K562 (cell line): ENCODE results near the gene ANKFN1. TPM values are rescaled to one million over a fixed set of nuclear protein-coding genes. Genes with fewer than 3 reads are reported as not detected.

Experiments used
- ATAC-seq: fragments of 200-7000 bp; cut with Tn5 transposase; 3 replicates; pipeline ENCODE4 v1.9.1; 2020; ENCODE audit warnings: moderate library complexity
- BruUV-seq: library from RNA; stranded (reverse); fragments of 400-500 nt; replicated peaks from 2 replicates; lab custom pipeline; 2021; lab: Mats Ljungman, UMichigan
- CTCF ChIA-PET: fragments of 300-600 bp; formaldehyde crosslinking; extraction: SDS; loops from one replicate; lab custom pipeline; 2021; ENCODE audit warnings: low intra/inter-chr PET ratio; lab: Yijun Ruan, JAX
- POLR2A ChIA-PET: fragments of 300-600, 350-650 bp; sonication (Branson Sonifier 250); formaldehyde crosslinking; extraction: SDS; loops from one replicate; lab custom pipeline; 2021; ENCODE audit warnings: antibody characterized with exemption, inconsistent platforms; lab: Yijun Ruan, JAX
- DNase-seq, 4 experiments: peaks; one replicate each; pipeline versions ENCODE4 v3.0.0 to v3.0.0-alpha.2; 2011 to 2018; ENCODE audit warnings: low spot score in 3 of 4, mixed read lengths in 3 of 4; ENCODE audit errors: extremely low read depth in 1 of 4
- FAIRE-seq: peaks from 2 replicates; lab custom pipeline; 2011; peaks lifted over from hg19 to GRCh38; lab: Jason Lieb, UNC
- H2AFZ ChIP-seq: 2 replicates; pipeline ENCODE4 v1.6.0; 2011; ENCODE audit warnings: low read depth, low read length, control low read depth, inconsistent platforms
- H3K27ac ChIP-seq: fragments of 200-600 bp; 3 replicates; pipeline ENCODE4 v1.8.0; 2011; ENCODE audit warnings: low read depth, mild to moderate bottlenecking, control low read depth, inconsistent platforms, low read length, moderate library complexity, mixed read lengths; ENCODE audit errors: extremely low read depth
- H3K27me3 ChIP-seq, 2 experiments: fragments of 300-600 bp in 1 of 2; 2 replicates in 1 of 2; 3 replicates in 1 of 2; pipeline versions ENCODE4 v1.6.0 to v1.8.0; 2011; ENCODE audit warnings: inconsistent platforms in 2 of 2, low read length in 2 of 2, mild to moderate bottlenecking in 1 of 2, mixed read lengths in 1 of 2, moderate library complexity in 1 of 2; ENCODE audit not compliant: control insufficient read depth in 2 of 2, insufficient read depth in 2 of 2
- H3K36me3 ChIP-seq: fragments of 300-600 bp; 3 replicates; pipeline ENCODE4 v1.8.0; 2011; ENCODE audit warnings: mild to moderate bottlenecking, low read length, inconsistent platforms; ENCODE audit not compliant: control insufficient read depth, insufficient read depth
- H3K4me1 ChIP-seq, 2 experiments: fragments of 200-600 bp in 1 of 2; replicated peaks in 1 of 2; 2 replicates in 1 of 2; 3 replicates in 1 of 2; pipeline versions ENCODE4 v1.5.1 to v1.8.0; 2011; ENCODE audit warnings: inconsistent platforms in 2 of 2, low read length in 2 of 2, mild to moderate bottlenecking in 1 of 2, mixed read lengths in 1 of 2, moderate library complexity in 1 of 2; ENCODE audit not compliant: control insufficient read depth in 2 of 2, insufficient read depth in 2 of 2
- H3K4me2 ChIP-seq: 2 replicates; pipeline ENCODE4 v1.6.1; 2011; ENCODE audit warnings: low read length, control low read depth, inconsistent platforms, mixed read lengths; ENCODE audit not compliant: insufficient read depth
- H3K4me3 ChIP-seq: fragments of 200-600 bp; sonication (generic), shearing (Covaris generic); 2 replicates; pipeline ENCODE4 v1.5.1; 2016; ENCODE audit warnings: control low read depth, inconsistent platforms
- H3K79me2 ChIP-seq: fragments of 200-600 bp; 3 replicates; pipeline ENCODE4 v1.8.0; 2011; ENCODE audit warnings: low read length, inconsistent platforms; ENCODE audit not compliant: control insufficient read depth, insufficient read depth
- H3K9ac ChIP-seq, 2 experiments: 2 replicates each; pipeline versions ENCODE4 v1.6.0 to v1.6.1; 2011; ENCODE audit warnings: low read depth in 2 of 2, low read length in 2 of 2, control low read depth in 1 of 2, inconsistent platforms in 1 of 2, mild to moderate bottlenecking in 1 of 2, mixed read lengths in 1 of 2; ENCODE audit not compliant: insufficient read depth in 1 of 2
- H3K9me1 ChIP-seq: one replicate; pipeline ENCODE4 v1.6.0; 2011; ENCODE audit warnings: inconsistent platforms, mild to moderate bottlenecking, low read length, moderate library complexity; ENCODE audit not compliant: control insufficient read depth, insufficient read depth
- H3K9me3 ChIP-seq: replicated peaks from 2 replicates; pipeline ENCODE4 v1.5.1; 2011; ENCODE audit warnings: low read depth, low read length, inconsistent platforms; ENCODE audit not compliant: control insufficient read depth, insufficient read depth
- H4K20me1 ChIP-seq: replicated peaks from 2 replicates; pipeline ENCODE4 v1.6.1; 2011; ENCODE audit warnings: low read length, inconsistent platforms, mixed read lengths; ENCODE audit not compliant: control insufficient read depth, insufficient read depth
- CBX2 ChIP-seq: fragments of 200-600 bp; sonication (generic); IDR thresholded peaks from one replicate; pipeline ENCODE4 v1.6.1; 2012; ENCODE audit warnings: mild to moderate bottlenecking, low read length, inconsistent platforms; ENCODE audit not compliant: insufficient read depth, poor library complexity, severe bottlenecking
- CBX8 ChIP-seq: fragments of 200-600 bp; sonication (generic); IDR thresholded peaks from 2 replicates; pipeline ENCODE4 v1.6.1; 2012; ENCODE audit warnings: borderline replicate concordance, mixed run types, low read depth, mild to moderate bottlenecking, moderate library complexity, mixed read lengths, low read length, control low read depth, inconsistent platforms; ENCODE audit not compliant: poor library complexity, severe bottlenecking; ENCODE audit errors: extremely low read depth
- CC2D1A ChIP-seq: fragments of 450-650 bp; IDR thresholded peaks from 2 replicates; pipeline ENCODE4 v1.6.1; 2017; ENCODE audit warnings: mild to moderate bottlenecking
- GATA2 ChIP-seq: sonication (generic); formaldehyde crosslinking; IDR thresholded peaks from 2 replicates; pipeline ENCODE4 v1.4.0; 2020; ENCODE audit warnings: mild to moderate bottlenecking, missing genetic modification reagents
- HLTF ChIP-seq: fragments of 450-650 bp; IDR thresholded peaks from 2 replicates; pipeline ENCODE4 v1.6.1; 2016
- MTA1 ChIP-seq: fragments of 450-650 bp; IDR thresholded peaks from 2 replicates; pipeline ENCODE4 v1.6.1; 2017; ENCODE audit warnings: borderline replicate concordance
- RBM25 ChIP-seq: fragments of 200-400 bp; formaldehyde crosslinking; IDR thresholded peaks from 2 replicates; pipeline ENCODE4 v1.6.1; 2018; ENCODE audit warnings: low read length, low read depth, moderate library complexity; ENCODE audit not compliant: severe bottlenecking
- SMARCC2 ChIP-seq: fragments of 450-650 bp; IDR thresholded peaks from 2 replicates; pipeline ENCODE4 v1.6.1; 2017; ENCODE audit warnings: antibody characterized with exemption, moderate library complexity, mild to moderate bottlenecking, low read depth
- SNIP1 ChIP-seq: fragments of 450-650 bp; IDR thresholded peaks from 2 replicates; pipeline ENCODE4 v1.7.1; 2017; ENCODE audit warnings: low read depth, mild to moderate bottlenecking
- THRAP3 ChIP-seq: fragments of 450-650 bp; IDR thresholded peaks from 2 replicates; pipeline ENCODE4 v1.6.1; 2016; ENCODE audit warnings: mild to moderate bottlenecking, inconsistent platforms, borderline replicate concordance
- U2AF2 ChIP-seq: fragments of 200-400 bp; formaldehyde crosslinking; optimal IDR thresholded peaks from 2 replicates; pipeline ENCODE3; 2017; ENCODE audit warnings: low read depth, mild to moderate bottlenecking, low read length
- ZBED1 ChIP-seq: IDR thresholded peaks from 2 replicates; pipeline ENCODE4 v1.6.1; 2014
- ZFPM2 ChIP-seq: fragments of 250-450 bp; sonication (Bioruptor Pico); IDR thresholded peaks from 2 replicates; pipeline ENCODE4 v1.5.1; 2022; ENCODE audit warnings: mild to moderate bottlenecking
- ZFX ChIP-seq: sonication (generic); formaldehyde crosslinking; IDR thresholded peaks from 2 replicates; pipeline ENCODE4 v1.8.0; 2022; ENCODE audit warnings: mild to moderate bottlenecking, missing genetic modification reagents, moderate library complexity
- ZNF146 ChIP-seq: IDR thresholded peaks from one replicate; pipeline ENCODE4 v1.6.1; 2018; ENCODE audit warnings: missing compliant biosample characterization; ENCODE audit not compliant: unreplicated experiment
- ZNF24 ChIP-seq: fragments of 450-650 bp; IDR thresholded peaks from 2 replicates; pipeline ENCODE4 v1.6.1; 2016
- ZNF583 ChIP-seq: fragments of 250-450 bp; sonication (Bioruptor Pico); IDR thresholded peaks from 2 replicates; pipeline ENCODE4 v1.4.0; 2020
- WGBS: fragments of 100-300 bp; shearing (Covaris generic); methylation state at CpG from one replicate; pipeline ENCODE4 v1.1.6; 2016; ENCODE audit warnings: low coverage, mixed read lengths; ENCODE audit not compliant: insufficient coverage; ENCODE audit errors: missing lambda C conversion rate; 5-methylcytosine and 5-hydroxymethylcytosine counted together
- in situ Hi-C: fragments of 300-500 bp; cut with MboI; formaldehyde crosslinking; loops from 4 replicates; pipeline ENCODE4 v1.15.0; 2018; ENCODE audit warnings: inconsistent platforms, mixed read lengths
- intact Hi-C: fragments of 100-400 bp; cut with micrococcal nuclease; formaldehyde crosslinking; loops from 2 replicates; pipeline ENCODE4 v1.14.2; 2022
- polyA plus RNA-seq, 8 experiments: library from polyadenylated mRNA; depleted of rRNA in 4 of 8; stranded (reverse) in 5 of 8; unstranded in 3 of 8; fragments of >200 nt; fragmentation: Nextera tagmentation in 2 of 8; fragmentation: Illumina TruSeq in 1 of 8; extraction: Ambion mirVana in 2 of 8; extraction: Trizol in 1 of 8; gene quantifications; 2 replicates each; pipeline versions ENCODE4 v1.2.1 to v1.2.3, GENCODE V29; 2011 to 2014; ENCODE audit warnings: inconsistent platforms in 1 of 8, missing spikeins in 1 of 8
- total RNA-seq, 7 experiments: library from RNA; depleted of rRNA in 6 of 7; stranded (reverse); fragments of >200 nt in 6 of 7; fragmentation: Illumina TruSeq in 2 of 7; extraction: Trizol in 2 of 7; gene quantifications; 2 replicates each; pipeline versions ENCODE4 v1.2.1 to v1.2.3, GENCODE V29; 2011 to 2021; ENCODE audit warnings: low replicate concordance in 1 of 7
- TF ChIP-seq, protein P1 (sequence below): fragments of 250-450 bp; sonication (Bioruptor Pico); IDR thresholded peaks from 2 replicates; pipeline ENCODE4 v1.8.0; 2021; ENCODE audit warnings: moderate library complexity, mild to moderate bottlenecking, inconsistent platforms
- TF ChIP-seq, protein P2 (sequence below): fragments of 250-450 bp; sonication (Bioruptor Pico); IDR thresholded peaks from 2 replicates; pipeline ENCODE4 v1.5.0; 2021
- TF ChIP-seq, protein P3 (sequence below): fragments of 150-350 bp; conservative IDR thresholded peaks from 2 replicates; pipeline ENCODE4 v1.6.1; 2014; ENCODE audit warnings: low read length

The ANKFN1 gene
- total and polyA plus RNA-seq, 9 of the 15 experiments (the other 6 are each of a cell fraction or from before 2014, with no cell fraction given), result 0.04 to 0.39 (median 0.15) TPM; not detected in 1

DNA sequence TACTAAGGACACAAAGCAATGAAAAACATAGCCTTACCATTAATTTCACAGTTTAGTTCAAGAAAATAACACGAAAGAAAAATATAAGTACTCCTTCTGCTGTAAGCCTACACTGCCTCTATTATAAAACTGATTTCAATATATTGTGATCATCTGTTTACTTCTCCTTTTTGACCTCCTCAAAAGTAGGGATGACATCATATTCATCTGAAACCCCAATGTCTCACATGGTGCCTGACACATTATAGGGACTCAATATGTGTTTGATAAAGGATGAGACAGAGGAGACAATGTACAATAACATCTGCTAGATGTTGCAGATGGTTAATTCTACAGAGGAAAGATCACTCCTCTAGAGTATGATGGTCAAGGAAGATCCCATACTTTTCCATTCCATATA is 321.8 kb downstream of the ANKFN1 start:
- Histone ChIP-seq H3K36me3 (no peaks in the 10 kb centered on the region), H3K4me3 (no peak overlapping the region), H3K27me3 (no peaks in the 10 kb centered on the region), H4K20me1 (no peaks in the 10 kb centered on the region), H3K9me1 (no peaks in the 10 kb centered on the region), H3K27ac (no peak overlapping the region), H3K79me2 (no peaks in the 10 kb centered on the region), H3K4me1 (no peaks in the 10 kb centered on the region), H2AFZ (no peak overlapping the region), H3K9ac (no peak overlapping the region), H3K9me3 (no peaks in the 10 kb centered on the region), H3K4me2 (no peak overlapping the region)
- intact Hi-C loops (loop anchor here (5.0 kb wide), 2 partner anchors 348 to 948 kb away; no protein-coding TSS in a partner anchor), in situ Hi-C loops (no loop called here)
- no peak for TF ChIP-seq ZNF146
- TF ChIP-seq CBX2, result no peak
- no peak for TF ChIP-seq CBX8
- no peak for TF ChIP-seq CC2D1A
- no peak for TF ChIP-seq ZBED1
- TF ChIP-seq ZFPM2, result no peak
- TF ChIP-seq ZFX (CRISPR knock-in tag), result no peak
- TF ChIP-seq, protein P1, sequence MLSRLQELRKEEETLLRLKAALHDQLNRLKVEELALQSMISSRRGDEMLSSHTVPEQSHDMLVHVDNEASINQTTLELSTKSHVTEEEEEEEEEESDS, result no peak
- no peak for TF ChIP-seq GATA2 (CRISPR knock-in tag)
- no peak for TF ChIP-seq SNIP1
- no peak for TF ChIP-seq SMARCC2
- no peak for TF ChIP-seq U2AF2
- TF ChIP-seq, protein P2, sequence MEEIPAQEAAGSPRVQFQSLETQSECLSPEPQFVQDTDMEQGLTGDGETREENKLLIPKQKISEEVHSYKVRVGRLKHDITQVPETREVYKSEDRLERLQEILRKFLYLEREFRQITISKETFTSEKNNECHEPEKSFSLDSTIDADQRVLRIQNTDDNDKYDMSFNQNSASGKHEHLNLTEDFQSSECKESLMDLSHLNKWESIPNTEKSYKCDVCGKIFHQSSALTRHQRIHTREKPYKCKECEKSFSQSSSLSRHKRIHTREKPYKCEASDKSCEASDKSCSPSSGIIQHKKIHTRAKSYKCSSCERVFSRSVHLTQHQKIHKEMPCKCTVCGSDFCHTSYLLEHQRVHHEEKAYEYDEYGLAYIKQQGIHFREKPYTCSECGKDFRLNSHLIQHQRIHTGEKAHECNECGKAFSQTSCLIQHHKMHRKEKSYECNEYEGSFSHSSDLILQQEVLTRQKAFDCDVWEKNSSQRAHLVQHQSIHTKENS (CRISPR knock-in tag), result no peak
- TF ChIP-seq HLTF, result no peak
- TF ChIP-seq MTA1, result no peak
- TF ChIP-seq, protein P3, sequence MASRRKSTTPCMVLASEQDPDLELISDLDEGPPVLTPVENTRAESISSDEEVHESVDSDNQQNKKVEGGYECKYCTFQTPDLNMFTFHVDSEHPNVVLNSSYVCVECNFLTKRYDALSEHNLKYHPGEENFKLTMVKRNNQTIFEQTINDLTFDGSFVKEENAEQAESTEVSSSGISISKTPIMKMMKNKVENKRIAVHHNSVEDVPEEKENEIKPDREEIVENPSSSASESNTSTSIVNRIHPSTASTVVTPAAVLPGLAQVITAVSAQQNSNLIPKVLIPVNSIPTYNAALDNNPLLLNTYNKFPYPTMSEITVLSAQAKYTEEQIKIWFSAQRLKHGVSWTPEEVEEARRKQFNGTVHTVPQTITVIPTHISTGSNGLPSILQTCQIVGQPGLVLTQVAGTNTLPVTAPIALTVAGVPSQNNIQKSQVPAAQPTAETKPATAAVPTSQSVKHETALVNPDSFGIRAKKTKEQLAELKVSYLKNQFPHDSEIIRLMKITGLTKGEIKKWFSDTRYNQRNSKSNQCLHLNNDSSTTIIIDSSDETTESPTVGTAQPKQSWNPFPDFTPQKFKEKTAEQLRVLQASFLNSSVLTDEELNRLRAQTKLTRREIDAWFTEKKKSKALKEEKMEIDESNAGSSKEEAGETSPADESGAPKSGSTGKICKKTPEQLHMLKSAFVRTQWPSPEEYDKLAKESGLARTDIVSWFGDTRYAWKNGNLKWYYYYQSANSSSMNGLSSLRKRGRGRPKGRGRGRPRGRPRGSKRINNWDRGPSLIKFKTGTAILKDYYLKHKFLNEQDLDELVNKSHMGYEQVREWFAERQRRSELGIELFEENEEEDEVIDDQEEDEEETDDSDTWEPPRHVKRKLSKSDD, result no peak
- no peak for TF ChIP-seq RBM25
- TF ChIP-seq THRAP3, result no peak
- no peak for TF ChIP-seq ZNF583 (CRISPR knock-in tag)
- TF ChIP-seq ZNF24, result no peak
- FAIRE-seq, result no peak
- ATAC-seq, result no peak
- ChIA-PET CTCF (no interaction called here), POLR2A (no interaction called here)
- BruUV-seq, result no TSS peak
- WGBS, result 0% methylated on average over 1 of the region's 1 CpG
- DNase-seq, result no peak
